Activated T-helper 1 cell treated with anti-CD3 and anti-CD28 coated beads, Interleukin-2, amount 50 U/mL, for 16 hours (primary cell): ENCODE results near the gene ACACB.
"Not testable (repeated sequence)": the region's sequence is repeated elsewhere in the genome, so short reads cannot be mapped to it uniquely, and the experiment has no call there.

Experiments
- DNase-seq, 2 donors: peaks; one replicate each; pipeline ENCODE4 v3.0.0-alpha.2; 2020; ENCODE audit warnings: low read depth in 1 of 2, low spot score in 1 of 2

The ACACB gene

GRCh38 chr12:109139360-109139759 lies 23.0 kb downstream of the ACACB start:
- no peak for DNase-seq

DNA sequence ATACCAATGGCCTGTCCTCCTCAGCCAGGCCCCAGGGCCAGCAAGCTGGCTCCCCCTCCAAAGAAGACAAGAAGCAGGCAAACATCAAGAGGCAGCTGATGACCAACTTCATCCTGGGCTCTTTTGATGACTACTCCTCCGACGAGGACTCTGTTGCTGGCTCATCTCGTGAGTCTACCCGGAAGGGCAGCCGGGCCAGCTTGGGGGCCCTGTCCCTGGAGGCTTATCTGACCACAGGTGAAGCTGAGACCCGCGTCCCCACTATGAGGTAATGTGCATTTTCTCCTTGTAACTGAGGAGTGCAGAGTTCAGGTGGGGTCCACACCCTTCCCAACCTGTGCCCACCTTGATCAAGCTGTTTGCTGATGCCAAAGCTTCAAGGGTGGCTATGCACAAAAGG lies 23.4 kb downstream of the ACACB start:
- no peak for DNase-seq

- DNase-seq: no peak
These were observed 24.2 kb downstream of the ACACB start for GRCh38 chr12:109140560-109140959.

DNA sequence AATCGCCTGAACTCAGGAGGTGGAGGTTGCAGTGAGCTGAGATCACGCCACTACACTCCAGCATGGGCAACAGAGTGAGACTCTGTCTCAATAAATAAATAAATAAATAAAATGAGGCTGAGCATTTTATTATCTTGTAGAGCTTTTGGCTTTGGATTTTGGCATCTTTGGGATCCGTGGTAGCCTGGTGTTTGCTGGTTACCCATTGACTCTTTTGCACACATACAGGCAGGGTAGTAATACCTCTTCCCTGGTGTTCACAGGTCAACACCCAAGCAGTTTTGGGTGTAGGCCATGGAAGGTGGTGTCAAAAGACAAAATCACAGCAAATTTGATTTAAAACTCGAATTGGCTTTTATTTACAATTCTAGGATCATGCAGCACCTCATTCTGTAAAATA lies 27.8 kb downstream of the ACACB start:
- DNase-seq: no peak

DNA sequence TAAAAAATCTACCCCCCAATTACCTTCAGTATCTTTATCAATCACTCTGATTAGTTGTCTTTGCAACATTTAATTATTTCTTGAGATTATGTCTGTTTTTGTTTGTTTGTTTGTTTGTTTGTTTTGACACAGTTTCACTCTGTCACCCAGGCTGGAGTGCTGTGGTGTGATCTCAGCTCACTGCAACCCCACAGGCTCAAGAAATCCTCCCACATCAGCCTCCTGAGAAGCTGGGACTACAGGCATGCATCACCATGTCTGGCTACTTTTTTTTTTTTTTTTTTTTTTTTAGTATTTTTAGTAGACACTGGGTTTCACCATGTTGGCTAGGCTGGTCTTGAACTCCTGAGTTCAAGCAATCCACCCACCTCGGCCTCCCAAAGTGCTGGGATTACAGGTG lies 30.7 kb downstream of the ACACB start:
- DNase-seq: not testable (repeated sequence)

GRCh38 chr12:109147954-109148353 lies 31.6 kb downstream of the ACACB start:
- no peak for DNase-seq

DNA sequence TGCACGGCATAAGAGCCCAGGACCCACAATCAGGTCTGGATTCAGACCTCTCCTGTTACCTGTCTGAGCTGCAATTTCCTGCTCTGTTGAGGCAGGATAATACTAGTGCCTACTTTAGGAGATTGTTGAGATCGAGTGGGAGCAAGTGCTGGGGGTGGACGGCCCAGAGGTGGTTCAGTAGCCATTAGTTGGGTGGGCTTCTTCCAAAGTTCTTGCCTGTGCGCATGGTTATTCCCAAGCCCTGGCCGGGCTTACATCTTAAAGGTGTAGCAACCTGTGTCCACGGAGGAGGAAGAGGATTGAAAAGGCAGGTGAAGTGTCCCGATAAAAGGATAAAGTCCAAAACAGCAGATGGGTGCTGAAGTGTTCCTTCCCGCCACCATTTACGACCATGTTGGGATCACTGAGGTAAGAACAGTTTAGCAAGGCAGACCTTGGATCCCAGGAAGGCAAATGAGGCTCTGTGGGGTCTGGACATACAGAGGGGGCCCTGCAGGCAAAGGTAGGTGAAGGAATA lies 33.8 kb downstream of the ACACB start:
- no peak for DNase-seq

GRCh38 chr12:109151457-109151856 lies 35.1 kb downstream of the ACACB start:
- DNase-seq: no peak

GRCh38 chr12:109153821-109154441 lies 37.5 kb downstream of the ACACB start:
- no peak for DNase-seq

DNA sequence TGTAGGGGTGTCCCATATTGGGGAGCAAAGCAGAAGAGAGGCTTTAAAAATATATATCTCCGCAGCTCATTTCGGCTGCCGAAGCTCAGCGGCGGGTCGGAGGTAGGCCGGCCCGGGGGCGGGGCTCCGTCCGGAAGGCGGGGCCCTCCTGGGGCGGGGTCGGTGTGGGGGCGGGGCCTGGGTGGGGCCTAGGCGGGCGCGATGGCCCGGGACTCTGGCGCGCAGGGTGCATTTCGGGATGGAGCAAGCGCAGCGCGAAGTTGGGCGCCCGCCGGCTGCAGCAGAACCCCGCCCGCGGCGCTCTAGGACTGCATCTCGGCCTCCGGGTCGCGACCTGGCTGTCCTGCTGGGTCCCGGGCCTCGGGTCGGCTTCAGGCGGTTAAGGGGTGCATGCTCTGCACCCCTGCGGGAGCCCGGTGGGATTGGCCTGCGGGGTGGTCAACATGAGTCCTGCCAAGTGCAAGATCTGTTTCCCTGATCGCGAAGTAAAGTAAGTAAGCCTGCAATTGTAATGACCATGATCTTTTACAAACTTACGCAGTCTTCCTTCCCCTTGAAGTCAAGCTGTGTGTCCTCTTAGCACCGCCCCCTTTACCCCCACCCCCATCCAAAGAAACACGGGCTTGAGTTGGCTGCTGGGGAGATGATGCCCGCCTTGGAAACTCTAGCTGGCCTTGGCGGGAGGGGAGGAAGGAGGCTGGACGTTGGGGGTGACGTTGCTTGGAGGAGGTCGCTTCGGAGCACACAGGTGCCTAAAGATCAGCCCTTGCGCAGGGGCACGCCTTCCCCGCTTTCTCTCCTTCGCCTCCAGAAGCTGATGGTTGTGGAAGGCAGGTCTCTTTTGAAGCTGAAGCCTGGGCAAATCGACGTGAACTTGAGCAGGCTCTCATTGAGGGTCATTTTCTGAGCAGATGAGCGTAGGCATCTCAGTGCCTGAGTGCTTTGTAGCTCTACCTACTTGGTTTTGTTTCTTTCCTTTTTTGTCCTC lies 38.4 kb downstream of the ACACB start:
- DNase-seq: peak; percentile 59 to 69

- no peak for DNase-seq
These were observed 39.6 kb downstream of the ACACB start for GRCh38 chr12:109156036-109156435.

GRCh38 chr12:109156586-109156985 lies 40.2 kb downstream of the ACACB start:
- DNase-seq: no peak

DNA sequence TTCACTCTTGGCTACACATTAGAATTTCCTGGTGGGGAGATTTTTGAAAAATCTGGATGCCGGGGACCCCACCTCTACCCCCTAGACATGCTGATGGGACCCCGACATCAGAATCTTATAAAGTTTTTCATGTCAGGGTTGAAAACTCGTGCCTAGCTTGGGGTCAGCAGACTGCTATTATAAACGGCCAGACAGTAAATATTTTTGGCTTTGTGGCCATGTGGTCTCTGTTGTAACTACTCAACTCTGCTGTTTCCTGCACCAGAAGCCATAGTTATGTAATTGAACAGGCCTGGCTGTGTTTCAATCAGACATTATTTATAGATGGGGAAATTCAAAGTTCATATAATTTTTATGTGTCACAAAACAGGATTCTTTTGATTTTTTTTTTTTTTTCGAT lies 41.6 kb downstream of the ACACB start:
- DNase-seq: no peak

DNA sequence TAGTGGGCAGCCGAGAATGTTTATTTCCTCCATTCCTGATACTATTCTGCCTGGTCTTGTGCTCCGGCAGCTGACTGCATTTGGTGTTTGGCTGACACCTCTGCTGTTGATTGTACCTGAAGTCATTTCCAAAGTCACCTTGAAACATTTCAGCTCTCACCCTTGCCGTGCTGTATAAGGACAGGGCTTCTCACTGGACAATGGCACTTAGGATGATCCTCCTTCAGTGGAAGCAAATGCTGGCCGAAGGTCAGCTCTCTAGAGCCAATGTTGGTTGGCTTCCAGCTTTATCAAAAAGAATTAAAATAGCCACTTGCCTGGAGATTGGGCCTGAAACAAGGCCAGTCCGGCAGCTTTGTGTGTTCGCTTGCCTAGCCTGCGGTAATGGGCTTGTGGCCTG lies 44.0 kb downstream of the ACACB start:
- no peak for DNase-seq

GRCh38 chr12:109160873-109161272 lies 44.5 kb downstream of the ACACB start:
- DNase-seq: no peak

GRCh38 chr12:109162551-109162950 lies 46.2 kb downstream of the ACACB start:
- DNase-seq: no peak

DNA sequence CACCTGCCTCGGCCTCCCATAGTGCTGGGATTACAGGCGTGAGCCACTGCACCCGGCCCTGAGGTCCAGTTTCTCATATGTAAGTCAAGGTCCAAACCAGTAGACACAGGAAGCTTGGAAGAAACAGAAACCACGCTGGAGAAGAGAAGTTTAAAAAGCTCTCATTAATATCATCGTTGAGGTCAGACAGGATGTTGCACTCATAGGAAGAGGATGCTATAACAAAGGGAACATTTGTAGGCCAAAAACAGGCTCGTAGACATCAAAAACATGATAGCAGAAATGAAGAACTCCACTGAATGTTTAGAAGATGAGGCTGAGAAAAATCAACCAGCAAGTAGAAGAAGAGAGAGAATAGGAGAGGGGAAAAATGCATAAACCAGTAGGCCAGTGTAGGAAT lies 46.8 kb downstream of the ACACB start:
- no peak for DNase-seq

DNA sequence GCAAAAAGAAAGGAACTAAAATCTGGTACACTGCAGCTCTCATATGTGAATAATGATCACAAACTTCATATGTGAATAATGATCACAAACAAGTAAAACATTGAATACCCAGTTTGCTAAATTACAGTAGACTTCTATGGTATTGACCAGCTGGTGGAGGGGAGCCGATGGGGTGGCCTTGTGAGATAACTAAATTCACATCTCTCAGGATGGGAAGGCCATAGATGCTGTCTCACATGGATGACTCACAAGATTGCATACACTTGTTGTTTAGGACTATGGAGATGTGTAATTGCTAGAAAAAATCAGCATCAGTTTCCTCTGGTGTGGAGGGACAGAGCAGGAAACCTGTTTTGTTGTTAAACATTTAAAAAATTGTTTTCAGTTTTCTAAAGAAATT lies 49.2 kb downstream of the ACACB start:
- no peak for DNase-seq

DNA sequence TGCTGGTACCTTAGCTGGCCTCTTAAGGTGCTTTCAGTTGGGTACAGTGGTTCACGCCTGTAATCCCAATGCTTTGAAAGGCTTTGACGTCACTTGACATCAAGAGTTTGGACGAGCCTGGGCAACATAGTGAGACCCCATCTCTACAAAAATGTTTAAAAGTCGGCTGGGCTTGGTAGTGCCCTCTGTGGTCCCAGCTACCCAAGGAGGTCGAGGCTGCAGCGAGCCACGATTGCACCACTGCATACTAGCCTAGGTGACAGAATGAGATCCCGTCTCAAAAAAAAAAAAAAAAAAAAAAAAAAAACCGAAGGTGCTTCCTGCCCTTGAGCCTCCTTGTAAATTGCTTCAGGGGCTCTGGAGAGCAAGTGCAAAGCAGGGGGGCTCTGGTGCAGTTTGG lies 50.0 kb downstream of the ACACB start:
- no peak for DNase-seq

DNA sequence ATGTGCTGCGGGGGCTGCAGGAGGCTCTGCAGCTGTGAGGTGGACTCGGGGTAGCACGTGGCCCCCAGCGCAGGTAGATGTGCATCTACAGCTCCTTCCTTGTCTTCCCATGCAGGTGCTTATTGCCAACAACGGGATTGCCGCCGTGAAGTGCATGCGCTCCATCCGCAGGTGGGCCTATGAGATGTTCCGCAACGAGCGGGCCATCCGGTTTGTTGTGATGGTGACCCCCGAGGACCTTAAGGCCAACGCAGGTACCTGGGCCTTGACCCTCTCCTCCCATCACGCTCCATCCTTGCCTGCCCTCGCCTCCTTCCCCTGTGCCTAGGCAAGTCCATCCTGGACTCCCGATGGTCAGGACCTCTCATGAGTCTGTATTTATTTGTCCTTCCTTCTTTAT lies 51.4 kb downstream of the ACACB start:
- no peak for DNase-seq

GRCh38 chr12:109169262-109169661 lies 52.9 kb downstream of the ACACB start:
- DNase-seq: no peak

GRCh38 chr12:109169686-109170085 lies 53.3 kb downstream of the ACACB start:
- no peak for DNase-seq
